GM23338 (cell line): ENCODE results near the gene COMP. TPM values are rescaled to one million over a fixed set of nuclear protein-coding genes. Genes with fewer than 3 reads are reported as not detected.

Source experiments
- ATAC-seq: fragments of 200-7000 bp; cut with Tn5 transposase; 3 replicates; pipeline ENCODE4 v1.9.1; 2020
- DNase-seq: peaks from one replicate; pipeline ENCODE4 v3.0.0-alpha.2; 2015; ENCODE audit warnings: low spot score
- H2AFZ ChIP-seq: fragments of 200-600 bp; sonication (generic); 2 replicates; pipeline ENCODE4 v1.8.0; 2016; ENCODE audit warnings: antibody characterized with exemption, mild to moderate bottlenecking, moderate library complexity
- H3F3A ChIP-seq: fragments of 200-600 bp; sonication (generic); replicated peaks from 2 replicates; pipeline ENCODE4 v1.8.0; 2017; ENCODE audit warnings: antibody characterized with exemption, mixed run types, low read depth
- H3K27ac ChIP-seq: fragments of 200-600 bp; sonication (generic); 2 replicates; pipeline ENCODE4 v1.6.1; 2016; ENCODE audit warnings: low read depth
- H3K27me3 ChIP-seq: fragments of 200-600 bp; sonication (generic); 2 replicates; pipeline ENCODE4 v1.8.0; 2016; ENCODE audit warnings: mild to moderate bottlenecking, mixed run types, moderate library complexity; ENCODE audit not compliant: insufficient read depth
- H3K36me3 ChIP-seq: fragments of 200-600 bp; sonication (generic); 2 replicates; pipeline ENCODE4 v1.8.0; 2016; ENCODE audit warnings: mild to moderate bottlenecking; ENCODE audit not compliant: insufficient read depth
- H3K4me1 ChIP-seq: fragments of 200-600 bp; sonication (generic); 2 replicates; pipeline ENCODE4 v1.8.0; 2016; ENCODE audit warnings: mild to moderate bottlenecking, moderate library complexity; ENCODE audit not compliant: insufficient read depth
- H3K4me2 ChIP-seq: fragments of 200-600 bp; sonication (generic); 2 replicates; pipeline ENCODE4 v1.7.1; 2017; ENCODE audit warnings: mixed run types
- H3K4me3 ChIP-seq: fragments of 200-600 bp; sonication (generic); 2 replicates; pipeline ENCODE4 v1.6.1; 2016; ENCODE audit warnings: mixed run types
- H3K79me2 ChIP-seq: fragments of 200-600 bp; sonication (generic); replicated peaks from 2 replicates; pipeline ENCODE4 v1.8.0; 2017; ENCODE audit warnings: mild to moderate bottlenecking; ENCODE audit not compliant: insufficient read depth
- H3K9me2 ChIP-seq: fragments of 200-600 bp; sonication (generic); 2 replicates; pipeline ENCODE4 v1.8.0; 2017; ENCODE audit not compliant: insufficient read depth
- H4K20me1 ChIP-seq: fragments of 200-600 bp; sonication (generic); replicated peaks from 2 replicates; pipeline ENCODE4 v1.8.0; 2017; ENCODE audit warnings: mild to moderate bottlenecking; ENCODE audit not compliant: insufficient read depth
- H3K27ac Mint-ChIP-seq: 2 replicates; pipeline ENCODE4 v1.8.0; 2020; ENCODE audit warnings: inconsistent platforms, mild to moderate bottlenecking, moderate library complexity, mixed read lengths
- H3K27me3 Mint-ChIP-seq: 3 replicates; pipeline ENCODE4 v1.8.0; 2022; ENCODE audit warnings: low read depth, mild to moderate bottlenecking, moderate library complexity, mixed read lengths, inconsistent platforms; ENCODE audit not compliant: insufficient read depth, poor library complexity
- H3K36me3 Mint-ChIP-seq: 3 replicates; pipeline ENCODE4 v1.8.0; 2021; ENCODE audit warnings: low read depth, mild to moderate bottlenecking, inconsistent platforms, moderate library complexity, mixed read lengths
- H3K4me1 Mint-ChIP-seq: 3 replicates; pipeline ENCODE4 v1.8.0; 2020; ENCODE audit warnings: mild to moderate bottlenecking, inconsistent platforms, mixed read lengths
- H3K4me3 Mint-ChIP-seq: 3 replicates; pipeline ENCODE4 v1.8.0; 2021; ENCODE audit warnings: moderate library complexity, mild to moderate bottlenecking, inconsistent platforms, mixed read lengths
- H3K9me3 Mint-ChIP-seq: 3 replicates; pipeline ENCODE4 v1.8.0; 2020; ENCODE audit warnings: moderate library complexity, mild to moderate bottlenecking, inconsistent platforms, mixed read lengths
- CTCF ChIP-seq, 2 experiments: fragments of 200-600 bp in 1 of 2; sonication (generic) in 1 of 2; conservative IDR thresholded peaks; 2 replicates each; pipeline versions ENCODE4 v1.5.1 to v1.6.1; 2016 to 2017; ENCODE audit warnings: antibody characterized with exemption in 2 of 2, low read depth in 2 of 2, mild to moderate bottlenecking in 2 of 2, moderate library complexity in 1 of 2
- ETS1 ChIP-seq: IDR thresholded peaks from 2 replicates; pipeline ENCODE4 v1.6.1; 2016; ENCODE audit warnings: antibody characterized with exemption
- EZH2phosphoT487 ChIP-seq: fragments of 200-600 bp; sonication (generic); IDR thresholded peaks from one replicate; pipeline ENCODE4 v1.8.1; 2018; ENCODE audit warnings: antibody characterized with exemption; ENCODE audit not compliant: unreplicated experiment
- NANOG ChIP-seq: IDR thresholded peaks from 2 replicates; pipeline ENCODE4 v1.6.1; 2016; ENCODE audit warnings: antibody characterized with exemption, borderline replicate concordance
- POLR2AphosphoS5 ChIP-seq: IDR thresholded peaks from 2 replicates; pipeline ENCODE4 v1.6.1; 2016; ENCODE audit warnings: antibody characterized with exemption, low read depth
- REST ChIP-seq: IDR thresholded peaks from one replicate; pipeline ENCODE4 v1.6.1; 2018; ENCODE audit warnings: antibody characterized with exemption; ENCODE audit not compliant: unreplicated experiment
- STAT1 ChIP-seq: IDR thresholded peaks from one replicate; pipeline ENCODE4 v1.6.1; 2016; ENCODE audit warnings: antibody characterized with exemption; ENCODE audit not compliant: unreplicated experiment
- ZNF114 ChIP-seq: fragments of 250-450 bp; sonication (Bioruptor Pico); IDR thresholded peaks from 2 replicates; pipeline ENCODE4 v1.5.0; 2020; ENCODE audit warnings: mild to moderate bottlenecking, moderate library complexity
- polyA plus RNA-seq: library from polyadenylated mRNA; unstranded; fragments of >200 nt; fragmentation: Nextera tagmentation; extraction: Ambion mirVana; gene quantifications from 2 replicates; pipeline ENCODE4 v1.2.1, GENCODE V29; 2016
- total RNA-seq: library from RNA; depleted of rRNA; stranded (reverse); fragments of >200 nt; shearing (Covaris generic); gene quantifications from 2 replicates; pipeline ENCODE4 v1.2.3, GENCODE V29; 2014

The COMP gene
- total and polyA plus RNA-seq, 2 experiments from 2014 or later: 0.58 to 0.63 TPM

GRCh38 chr19:18802354-18802753, 11.2 kb upstream of the COMP start:
- peaks cover 3% of the 10 kb centered on the region; the same call in 2 of the 3 replicates for H3K9me3 Mint-ChIP-seq
- H3K9me2 ChIP-seq: no peaks in the 10 kb centered on the region
- H2AFZ ChIP-seq: peak overlapping the region; percentile 50; the same call in 1 of the 2 replicates
- DNase-seq: peak; percentile 88
- no peaks in the 10 kb centered on the region for H3K4me1 ChIP-seq
- peak overlapping the region; percentile 59; the same call in 1 of the 2 replicates for H3K4me2 ChIP-seq
- no peak overlapping the region for H3K27ac Mint-ChIP-seq
- peaks cover 44% of the 10 kb centered on the region for H3K27me3 ChIP-seq
- H3K27me3 Mint-ChIP-seq: peaks cover 27% of the 10 kb centered on the region
- no peaks in the 10 kb centered on the region for H3K79me2 ChIP-seq
- H3K27ac ChIP-seq: no peak overlapping the region
- H3K36me3 Mint-ChIP-seq: no peaks in the 10 kb centered on the region
- no peak for TF ChIP-seq NANOG
- no peak for TF ChIP-seq REST
- TF ChIP-seq STAT1: no peak
- TF ChIP-seq ETS1: no peak
- no peak for TF ChIP-seq EZH2phosphoT487
- TF ChIP-seq ZNF114 (CRISPR knock-in tag): no peak
- no peak for TF ChIP-seq CTCF (conservative IDR thresholded peaks at IDR 0.05; ENCODE audit: low read depth in 2 of 2)
- TF ChIP-seq POLR2AphosphoS5: 0 out of 2 replicates have a peak, but pooled peaks have one; percentile 13
- H3K36me3 ChIP-seq: no peaks in the 10 kb centered on the region
- no peaks in the 10 kb centered on the region for H3K4me1 Mint-ChIP-seq
- no peaks in the 10 kb centered on the region for H3F3A ChIP-seq
- no peak overlapping the region for H3K4me3 ChIP-seq
- ATAC-seq: peak; percentile 93
- H4K20me1 ChIP-seq: no peaks in the 10 kb centered on the region
- peak overlapping the region; percentile 16; the same call in 1 of the 3 replicates for H3K4me3 Mint-ChIP-seq

DNA sequence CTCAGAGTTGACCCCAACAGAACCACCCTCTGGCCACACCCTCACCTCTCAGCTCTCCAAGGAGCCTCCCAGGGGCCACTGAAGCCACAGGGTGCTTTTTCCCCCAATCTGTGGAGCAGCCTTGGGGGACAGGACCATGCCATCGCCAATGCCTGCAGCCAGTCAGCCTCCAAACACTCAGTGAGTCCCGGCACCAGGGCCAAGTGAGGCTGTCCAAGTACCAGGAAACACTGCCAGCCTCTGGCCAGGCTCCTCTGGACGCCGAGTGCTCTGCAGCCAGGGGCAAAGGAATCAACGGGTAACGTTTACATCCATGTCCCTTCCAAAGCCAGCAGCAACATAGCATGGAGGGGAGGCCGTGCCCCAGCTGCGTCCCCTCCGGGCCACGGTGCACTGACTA, 9.5 kb upstream of the COMP start:
- Mint-ChIP-seq H3K27ac (no peak overlapping the region), H3K36me3 (no peaks in the 10 kb centered on the region), H3K4me3 (no peak overlapping the region), H3K4me1 (no peaks in the 10 kb centered on the region), H3K9me3 (peaks cover 3% of the 10 kb centered on the region), H3K27me3 (peaks cover 35% of the 10 kb centered on the region)
- no peaks in the 10 kb centered on the region for H3K36me3 ChIP-seq
- no peaks in the 10 kb centered on the region for H3K4me1 ChIP-seq
- H3K4me2 ChIP-seq: no peak overlapping the region
- H4K20me1 ChIP-seq: no peaks in the 10 kb centered on the region
- no peaks in the 10 kb centered on the region for H3F3A ChIP-seq
- no peak overlapping the region for H2AFZ ChIP-seq
- no peaks in the 10 kb centered on the region for H3K79me2 ChIP-seq
- H3K27ac ChIP-seq: no peak overlapping the region
- H3K4me3 ChIP-seq: no peak overlapping the region
- H3K27me3 ChIP-seq: peaks cover 61% of the 10 kb centered on the region
- ATAC-seq (no peak), DNase-seq (no peak)
- no peaks in the 10 kb centered on the region for H3K9me2 ChIP-seq
- TF ChIP-seq ETS1 (no peak), NANOG (no peak)
